Natural killer cell (primary cell): Measurements from ENCODE around the gene CDCP2. TPM values are rescaled to one million over a fixed set of nuclear protein-coding genes. Genes with fewer than 3 reads are reported as not detected.

Experiments
- ATAC-seq, 3 donors: fragments of 150-1000 bp in 2 of 3; fragments of 200-7000 bp in 1 of 3; cut with Tn5 transposase; 1 replicate in 1 of 3; 2 replicates in 2 of 3; pipeline ENCODE4 v1.10.0; 2021; ENCODE audit warnings: mild to moderate bottlenecking in 2 of 3, moderate library complexity in 2 of 3
- DNase-seq, 2 donors: peaks; one replicate each; pipeline versions ENCODE4 v3.0.0 to v3.0.0-alpha.2; 2013 to 2021; ENCODE audit warnings: mixed read lengths in 1 of 2
- H3K27ac ChIP-seq: one replicate; pipeline ENCODE4 v1.5.1; 2013; ENCODE audit warnings: mild to moderate bottlenecking, low read length
- H3K27me3 ChIP-seq: one replicate; pipeline ENCODE4 v1.6.1; 2013; ENCODE audit warnings: low read length; ENCODE audit not compliant: control insufficient read depth, insufficient read depth
- H3K36me3 ChIP-seq: one replicate; pipeline ENCODE4 v1.6.1; 2013; ENCODE audit warnings: low read length; ENCODE audit not compliant: control insufficient read depth, insufficient read depth
- H3K4me1 ChIP-seq: one replicate; pipeline ENCODE4 v1.6.1; 2013; ENCODE audit warnings: low read length; ENCODE audit not compliant: control insufficient read depth, insufficient read depth
- H3K4me3 ChIP-seq: one replicate; pipeline ENCODE4 v1.5.1; 2013; ENCODE audit warnings: low read length
- H3K9me3 ChIP-seq: one replicate; pipeline ENCODE4 v1.6.1; 2013; ENCODE audit warnings: low read length; ENCODE audit not compliant: control insufficient read depth, insufficient read depth
- H3K27ac Mint-ChIP-seq, 2 donors: one replicate each; pipeline ENCODE4 v1.8.0; 2022; ENCODE audit warnings: mild to moderate bottlenecking in 2 of 2, mixed read lengths in 2 of 2, moderate library complexity in 1 of 2
- H3K27me3 Mint-ChIP-seq, 2 donors: one replicate each; pipeline ENCODE4 v1.8.0; 2022; ENCODE audit warnings: low read depth in 2 of 2, mixed read lengths in 2 of 2
- H3K36me3 Mint-ChIP-seq: one replicate; pipeline ENCODE4 v1.8.0; 2022; ENCODE audit warnings: mixed read lengths
- H3K4me1 Mint-ChIP-seq, 2 donors: one replicate each; pipeline ENCODE4 v1.8.0; 2022; ENCODE audit warnings: mixed read lengths in 2 of 2
- H3K4me3 Mint-ChIP-seq: one replicate; pipeline ENCODE4 v1.8.0; 2022; ENCODE audit warnings: mild to moderate bottlenecking, moderate library complexity, mixed read lengths
- H3K9me3 Mint-ChIP-seq, 2 donors: one replicate each; pipeline ENCODE4 v1.8.0; 2022; ENCODE audit warnings: mixed read lengths in 2 of 2
- CTCF ChIP-seq: fragments of 200-600 bp; IDR thresholded peaks from one replicate; pipeline ENCODE4 v1.8.0; 2022; ENCODE audit warnings: antibody characterized with exemption
- WGBS: methylation state at CpG from one replicate; pipeline ENCODE4 v1.1.7; 2013; ENCODE audit warnings: missing lambda C conversion rate; ENCODE audit not compliant: insufficient coverage; 5-methylcytosine and 5-hydroxymethylcytosine counted together
- intact Hi-C: fragments of 100-400 bp; cut with micrococcal nuclease; formaldehyde crosslinking; loops from one replicate; pipeline ENCODE4 v1.14.2; 2022
- total RNA-seq, 4 donors: library from RNA; stranded (reverse); fragments of 120-200 nt in 1 of 4; gene quantifications; one replicate each; pipeline versions ENCODE4 v1.2.3 to v1.2.4, GENCODE V29; 2013 to 2022

CDCP2 gene
- total RNA-seq, 3 donors from 2014 or later (not counting 1 experiment from before 2014, with no cell fraction given) = 0.30 TPM; not detected in 2

GRCh38 chr1:54125386-54126070, 27.3 kb downstream of the CDCP2 start:
- Histone ChIP-seq H3K9me3 (no peaks in the 10 kb centered on the region), H3K36me3 (no peaks in the 10 kb centered on the region), H3K27me3 (no peaks in the 10 kb centered on the region), H3K4me1 (peaks cover 9% of the 10 kb centered on the region), H3K27ac (no peak overlapping the region), H3K4me3 (no peak overlapping the region)
- ATAC-seq (no peak), DNase-seq (no peak)
- no peak overlapping the region for H3K27ac Mint-ChIP-seq
- 93% methylated on average over 8 of the region's 8 CpGs for WGBS
- peaks cover 6 to 7% of the 10 kb centered on the region in 2 donors for H3K4me1 Mint-ChIP-seq
- peaks cover 0 to 7% of the 10 kb centered on the region in 2 donors for H3K27me3 Mint-ChIP-seq
- intact Hi-C loops = loop anchor here (10.0 kb wide), 1 partner anchor 279 kb away; the partner anchor contains the start of gene SSBP3
- H3K9me3 Mint-ChIP-seq = no peaks in the 10 kb centered on the region
- no peaks in the 10 kb centered on the region for H3K36me3 Mint-ChIP-seq
- TF ChIP-seq CTCF = no peak
- no peak overlapping the region for H3K4me3 Mint-ChIP-seq

- intact Hi-C loops = loop anchor here (10.0 kb wide), 1 partner anchor 280 kb away; the partner anchor contains the start of gene SSBP3
- Histone ChIP-seq H3K9me3 (no peaks in the 10 kb centered on the region), H3K27ac (no peak overlapping the region), H3K4me3 (no peak overlapping the region), H3K36me3 (no peaks in the 10 kb centered on the region), H3K27me3 (no peaks in the 10 kb centered on the region), H3K4me1 (peaks cover 9% of the 10 kb centered on the region)
- no peak for TF ChIP-seq CTCF
- WGBS = 86% methylated on average over 7 of the region's 7 CpGs
- no peak for DNase-seq
- Mint-ChIP-seq H3K36me3 (no peaks in the 10 kb centered on the region), H3K9me3 (no peaks in the 10 kb centered on the region), H3K4me3 (no peak overlapping the region), H3K27ac (no peak overlapping the region), H3K4me1 (peaks cover 6 to 7% of the 10 kb centered on the region in 2 donors), H3K27me3 (peaks cover 0 to 4% of the 10 kb centered on the region in 2 donors)
- ATAC-seq = no peak
Measured at GRCh38 chr1:54124906-54125305, 27.9 kb downstream of the CDCP2 start.

- Histone ChIP-seq H3K36me3 (no peaks in the 10 kb centered on the region), H3K9me3 (no peaks in the 10 kb centered on the region), H3K27ac (no peak overlapping the region), H3K4me1 (peaks cover 9% of the 10 kb centered on the region), H3K4me3 (no peak overlapping the region), H3K27me3 (no peaks in the 10 kb centered on the region)
- peaks cover 6 to 7% of the 10 kb centered on the region in 2 donors for H3K4me1 Mint-ChIP-seq
- no peak for ATAC-seq
- intact Hi-C loops = loop anchor here (10.0 kb wide), 1 partner anchor 280 kb away; the partner anchor contains the start of gene SSBP3
- H3K27me3 Mint-ChIP-seq = peaks cover 0 to 4% of the 10 kb centered on the region in 2 donors
- H3K4me3 Mint-ChIP-seq = no peak overlapping the region
- no peaks in the 10 kb centered on the region for H3K36me3 Mint-ChIP-seq
- H3K27ac Mint-ChIP-seq = no peak overlapping the region
- peak in 1 of 2 donors; percentile 27 for DNase-seq
- H3K9me3 Mint-ChIP-seq = no peaks in the 10 kb centered on the region
- no peak for TF ChIP-seq CTCF
- WGBS = 78% methylated on average over 9 of the region's 9 CpGs
Measured at GRCh38 chr1:54124472-54124871, 28.3 kb downstream of the CDCP2 start.
